NCI-H2227 (cell line): ENCODE results near the gene GALK2.

Source experiments
- DNase-seq: peaks from one replicate; lab custom pipeline; 2025; ENCODE audit not compliant: unreplicated experiment; lab: John Stamatoyannopoulos, UW

The GALK2 gene

DNA sequence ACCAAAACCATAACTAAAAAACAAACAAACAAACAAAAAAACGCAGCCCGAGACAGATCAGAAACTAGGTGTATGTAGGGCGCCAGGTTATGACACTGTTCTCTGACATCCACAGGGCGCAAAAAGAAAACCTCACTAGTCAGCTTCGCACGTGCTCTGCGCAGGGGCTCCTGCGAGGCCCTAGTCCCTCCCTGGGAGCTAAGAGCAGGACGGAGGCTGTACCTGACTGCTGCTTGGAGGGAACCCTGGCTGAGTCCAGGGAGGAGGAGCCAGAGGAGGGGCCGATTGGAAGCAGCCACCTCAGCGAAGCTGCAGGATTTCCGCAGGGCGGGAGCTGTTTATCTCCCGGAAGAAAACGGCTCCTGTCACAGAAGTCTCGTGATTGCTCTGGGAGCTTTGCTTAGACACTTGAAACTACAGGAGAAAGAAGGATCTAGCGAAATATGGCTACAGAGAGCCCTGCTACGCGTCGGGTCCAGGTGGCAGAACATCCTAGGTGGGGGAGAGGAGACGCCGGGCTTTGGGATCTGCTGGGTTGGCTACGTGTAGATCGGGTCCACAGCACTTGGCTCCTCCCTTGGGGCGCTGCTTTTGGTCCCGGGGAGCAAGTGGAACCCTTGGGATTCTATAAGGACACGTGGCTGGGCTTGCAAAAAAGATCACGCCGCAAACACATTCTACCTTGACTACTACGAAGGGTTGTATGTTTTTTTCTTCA lies at the start of gene GALK2:
Gene GALK2, plus strand, starts transcription at position 368 of the 718 bp plus-strand sequence. Its CDS starts 76 bp downstream, at position 444.
- peak; percentile 91 for DNase-seq

DNA sequence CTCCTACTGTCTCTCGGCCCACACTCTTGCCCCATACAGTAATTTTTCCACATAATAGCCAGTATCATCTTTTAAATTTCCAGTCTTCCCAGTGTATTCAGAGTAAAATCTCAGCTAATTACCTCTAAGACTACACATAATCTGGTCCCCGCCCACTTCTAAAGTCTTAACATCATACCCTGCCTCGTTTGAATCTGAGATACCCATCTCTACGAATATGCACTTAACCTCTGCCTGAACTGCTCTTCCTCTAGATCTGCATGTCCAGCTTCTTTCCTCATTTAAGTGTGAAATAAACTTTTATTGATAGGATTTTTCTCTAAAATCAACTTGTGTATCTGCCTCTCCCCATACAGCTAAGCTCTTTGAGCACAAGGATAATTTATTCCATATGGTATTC lies 49.2 kb upstream of the GALK2 start:
- no peak for DNase-seq

DNA sequence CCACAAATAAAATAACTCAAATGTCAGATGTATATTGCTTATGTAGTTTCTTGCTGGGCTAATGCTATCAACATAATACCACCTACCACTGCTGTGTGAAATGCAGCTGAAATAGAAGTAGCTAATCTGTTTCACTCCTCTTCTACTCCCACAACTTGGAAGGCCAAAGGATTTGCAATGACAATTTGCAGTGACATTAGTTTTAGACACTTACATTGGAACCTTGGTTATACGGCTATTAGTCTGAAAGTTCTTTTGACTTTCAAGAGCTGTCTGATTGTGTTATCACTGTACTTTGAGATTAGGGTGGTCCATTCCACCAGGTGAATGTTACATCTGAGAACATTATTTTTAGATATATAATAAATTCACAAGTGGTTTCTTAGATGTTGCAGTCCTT lies 48.1 kb upstream of the GALK2 start:
- no peak for DNase-seq

DNA sequence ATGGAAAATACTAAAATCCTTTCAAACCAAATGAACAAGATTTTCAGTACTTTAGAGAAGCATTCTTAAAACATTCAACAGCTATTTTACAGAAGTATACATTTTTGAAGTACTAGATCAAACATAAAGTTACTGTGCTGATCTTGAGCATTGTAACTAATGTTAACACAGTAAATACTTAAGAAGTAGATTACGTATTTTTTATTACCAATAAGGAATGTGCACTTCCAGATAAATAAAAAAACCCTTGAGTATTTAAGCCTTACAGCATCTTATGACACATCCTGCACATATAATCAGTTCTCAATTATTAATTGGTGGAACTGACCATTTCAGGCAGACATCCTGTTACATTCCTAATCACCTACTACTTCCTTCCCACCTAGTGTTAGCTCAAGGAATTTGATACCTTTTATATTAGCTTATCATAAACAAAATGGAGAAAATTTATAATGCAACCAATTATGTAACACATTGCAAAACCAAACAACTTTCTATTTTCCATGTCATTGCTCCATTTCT lies 47.4 kb upstream of the GALK2 start:
- DNase-seq, result no peak

DNA sequence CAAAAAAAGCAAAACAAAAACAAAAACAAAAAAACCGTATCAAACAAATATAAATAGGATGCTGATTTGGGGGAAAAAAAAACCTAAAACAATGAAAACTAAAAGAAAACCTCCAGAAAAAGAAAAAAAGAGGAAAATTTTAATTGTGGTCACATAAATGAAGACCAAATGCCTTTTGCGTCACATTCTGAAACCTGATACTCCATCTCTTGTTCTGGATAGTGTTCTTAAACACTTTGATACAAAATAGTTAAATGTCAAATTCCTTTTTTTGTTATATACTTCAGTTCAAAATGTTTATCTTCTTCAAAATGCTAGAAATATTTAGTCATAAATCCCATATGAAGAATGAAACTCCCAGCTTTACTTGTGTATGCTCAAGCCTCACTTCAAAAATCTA lies 45.7 kb upstream of the GALK2 start:
- no peak for DNase-seq

DNA sequence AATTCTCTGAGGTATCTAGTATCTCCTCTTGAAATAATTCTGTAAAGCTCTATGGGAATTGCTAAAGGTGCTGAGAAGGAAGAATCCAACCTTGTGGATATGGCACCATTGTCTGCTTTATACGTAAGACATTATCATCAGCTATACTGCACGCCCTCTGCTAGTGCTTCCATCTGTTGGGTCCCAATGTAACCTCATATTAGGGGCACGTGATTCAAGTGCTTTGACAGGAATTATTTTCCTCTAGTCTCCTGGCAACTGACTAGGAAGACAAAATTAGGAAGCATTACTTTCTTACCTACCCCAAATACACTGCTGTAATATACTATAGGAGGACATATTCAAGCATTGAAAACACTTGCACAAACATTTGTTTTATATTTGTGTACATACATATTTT lies 38.6 kb upstream of the GALK2 start:
- DNase-seq, result peak; percentile 43

DNA sequence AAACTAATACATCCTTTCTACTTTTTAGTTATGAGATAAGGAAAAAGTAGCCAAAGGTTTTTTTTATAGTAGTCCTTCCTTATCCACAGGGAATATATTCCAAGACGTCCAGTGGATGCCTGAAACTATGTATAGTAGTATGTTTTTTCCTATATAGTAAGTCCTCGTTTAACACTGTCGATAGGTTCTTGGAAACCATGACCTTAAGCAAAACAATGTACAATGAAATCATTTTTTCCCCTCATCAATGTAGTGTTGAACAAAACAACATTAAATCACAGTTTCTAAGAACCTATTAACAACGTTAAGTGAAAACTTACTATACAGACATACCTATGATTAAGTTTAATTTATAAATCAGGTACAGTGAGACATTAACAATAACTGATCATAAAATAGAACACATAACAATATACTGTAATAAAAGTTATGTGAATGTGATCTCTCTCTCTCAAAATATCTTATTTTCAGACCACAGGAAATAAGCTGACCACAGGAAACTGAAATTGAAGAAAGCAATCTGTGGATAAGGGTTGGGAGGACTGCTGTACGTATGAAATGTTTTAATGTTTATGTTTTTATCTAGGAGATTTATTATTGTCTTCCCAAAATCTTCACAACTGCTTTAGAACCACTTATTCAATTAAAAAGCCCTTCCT lies 35.2 kb upstream of the GALK2 start:
- DNase-seq, result no peak

DNA sequence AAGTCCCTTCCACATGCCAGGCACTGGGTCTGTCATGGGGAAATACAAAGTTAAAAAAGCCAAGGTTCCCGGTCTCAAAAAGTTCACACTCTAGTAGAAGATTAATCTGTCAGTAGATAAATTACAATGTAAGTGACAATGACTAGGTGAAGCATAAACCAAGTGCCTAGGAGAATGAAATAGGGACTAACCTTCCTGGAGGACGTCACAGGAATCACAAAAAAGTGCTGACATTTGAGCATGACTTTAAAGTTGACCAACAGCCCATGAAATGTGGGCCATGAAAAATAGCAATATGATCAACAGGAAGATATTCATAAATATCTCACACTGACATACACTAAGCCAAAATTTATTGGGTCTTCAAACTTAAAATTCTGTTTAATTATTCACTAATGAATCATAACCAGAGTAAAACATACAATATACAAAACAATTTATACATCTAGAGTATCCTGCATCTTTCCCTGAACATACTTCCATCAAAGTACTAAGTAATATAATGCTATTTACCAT lies 34.6 kb upstream of the GALK2 start:
- no peak for DNase-seq

DNA sequence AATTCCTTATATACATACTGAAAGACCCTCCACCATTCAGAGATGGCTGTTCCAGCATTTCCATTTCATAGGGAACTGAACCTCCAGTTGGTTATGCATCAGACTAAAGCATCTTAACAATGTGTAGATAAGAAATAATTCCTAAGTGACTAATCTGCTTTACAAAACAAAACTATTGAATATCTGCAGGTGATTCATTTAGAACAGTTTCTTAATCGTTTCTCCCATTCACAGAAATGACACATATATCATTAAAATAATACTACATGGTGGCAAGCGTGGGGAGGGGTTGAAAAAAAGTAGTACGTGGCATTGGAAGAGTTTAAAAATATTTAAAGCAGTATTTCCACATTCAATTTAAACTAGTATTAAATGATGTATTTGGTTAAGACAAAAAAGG lies 34.1 kb upstream of the GALK2 start:
- DNase-seq, result no peak

DNA sequence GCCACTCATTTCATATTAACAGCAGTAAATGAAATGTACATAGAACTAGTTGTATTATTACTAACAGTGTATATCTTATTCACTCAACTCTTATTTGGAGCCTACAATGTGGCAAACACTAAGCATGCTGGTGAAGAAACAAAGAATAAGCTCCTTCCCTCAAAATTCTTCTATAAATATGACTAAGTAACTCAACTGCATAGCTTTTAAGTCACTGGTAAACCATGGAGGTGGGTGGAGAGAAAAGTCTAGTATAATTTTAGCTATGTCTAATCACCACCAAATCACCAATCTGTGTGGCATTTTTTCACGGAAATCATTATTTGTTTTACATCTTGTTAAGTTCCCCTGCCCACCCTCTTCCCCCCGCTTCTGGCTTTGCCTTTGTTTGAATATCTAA lies 32.2 kb upstream of the GALK2 start:
- DNase-seq, result no peak

DNA sequence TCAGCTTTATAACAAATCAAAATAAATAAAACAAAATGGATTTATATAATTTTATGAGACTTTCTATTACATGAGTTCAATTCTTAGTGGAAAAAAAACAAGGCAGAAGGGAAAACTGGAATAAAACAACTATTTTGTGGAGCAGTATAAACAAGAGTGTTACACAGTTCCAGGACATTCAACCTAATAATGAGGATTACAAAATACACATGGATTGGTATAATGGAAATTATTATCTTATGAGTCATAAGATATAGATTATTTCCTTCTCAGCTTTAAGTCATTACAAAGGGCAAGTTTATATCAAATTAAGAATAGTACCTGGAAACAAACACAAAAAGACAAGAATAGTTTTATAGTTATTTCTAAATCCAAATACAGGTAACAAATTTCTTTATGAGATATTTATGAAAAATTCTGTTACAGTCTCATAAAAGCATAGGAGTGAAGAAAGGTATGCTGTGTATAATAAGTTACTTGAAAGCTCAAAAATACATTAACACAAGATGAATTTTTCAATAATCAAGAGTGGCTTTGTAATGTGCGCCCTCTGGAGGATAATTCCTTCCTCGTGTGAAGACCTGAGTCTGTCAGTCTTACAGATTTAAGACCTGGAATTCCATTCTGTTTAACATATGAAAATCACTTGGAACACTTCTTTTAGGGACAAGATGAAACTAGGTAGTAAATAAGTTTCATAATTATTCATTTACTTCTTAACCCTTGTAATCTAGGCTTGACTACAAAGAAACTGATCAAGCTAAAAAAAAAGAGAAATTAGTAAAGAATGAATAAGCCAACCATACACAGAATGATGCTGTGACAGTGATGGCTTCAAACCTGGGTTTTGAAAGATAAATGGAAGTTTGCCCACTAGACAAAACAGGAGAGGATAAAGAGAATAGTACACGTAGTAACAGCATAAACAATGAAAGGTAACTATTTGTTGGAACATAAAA lies 24.1 kb upstream of the GALK2 start:
- DNase-seq, result peak; percentile 44

DNA sequence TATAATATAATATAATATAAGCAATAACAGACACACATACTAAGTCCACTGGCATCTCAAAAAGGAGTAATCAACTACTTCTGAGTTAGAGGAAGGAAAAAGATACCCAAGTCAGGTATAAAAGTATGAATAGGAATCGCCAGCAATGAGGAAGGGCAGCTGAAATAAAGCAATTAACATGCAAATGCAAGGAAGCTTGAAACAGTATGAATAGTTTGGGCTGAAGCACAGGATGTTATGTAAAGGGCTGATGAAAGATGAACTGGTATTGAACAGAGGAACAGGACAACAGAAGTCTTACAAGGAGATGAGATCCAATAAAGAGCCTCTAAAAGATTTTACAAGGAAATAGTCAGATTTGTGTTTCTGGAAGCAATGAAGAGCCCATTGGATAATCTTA lies 21.7 kb upstream of the GALK2 start:
- no peak for DNase-seq

DNA sequence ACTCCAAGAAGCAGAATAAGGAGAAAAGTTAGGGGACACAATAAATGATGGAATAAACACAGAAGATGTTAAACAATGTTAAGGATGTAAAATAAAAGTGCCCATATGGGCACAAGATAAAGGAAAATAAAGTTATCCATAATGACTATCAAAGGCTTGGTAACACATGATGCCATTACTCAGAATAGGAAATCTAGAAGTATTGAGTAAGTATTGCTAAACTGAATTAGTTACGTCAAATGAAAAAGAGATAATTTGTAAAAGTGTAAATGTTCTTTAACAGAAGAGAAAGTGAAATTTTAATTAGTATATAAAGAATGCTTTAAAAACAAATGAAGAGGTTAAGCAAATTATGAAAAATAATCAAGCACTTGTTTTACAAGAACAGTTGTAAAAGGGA lies 21.3 kb upstream of the GALK2 start:
- no peak for DNase-seq

DNA sequence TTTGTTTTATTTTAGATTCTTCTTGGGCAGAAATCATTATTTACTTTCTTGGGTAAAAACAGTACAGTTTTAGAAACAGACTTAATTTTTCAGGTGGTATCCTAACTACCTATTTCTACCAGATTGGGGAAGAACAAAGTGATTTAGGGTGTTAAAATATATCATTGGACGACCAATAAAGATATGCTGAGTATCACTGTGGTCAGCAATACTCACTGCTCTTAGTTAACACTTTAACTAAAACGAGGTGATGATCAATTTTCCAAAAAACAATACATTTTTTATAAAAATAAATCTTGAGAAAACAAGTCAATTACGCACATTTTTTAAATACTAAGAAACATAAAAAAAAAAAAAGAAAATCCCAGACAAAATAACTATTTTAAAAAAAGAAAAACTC lies 18.2 kb upstream of the GALK2 start:
- DNase-seq, result no peak

DNA sequence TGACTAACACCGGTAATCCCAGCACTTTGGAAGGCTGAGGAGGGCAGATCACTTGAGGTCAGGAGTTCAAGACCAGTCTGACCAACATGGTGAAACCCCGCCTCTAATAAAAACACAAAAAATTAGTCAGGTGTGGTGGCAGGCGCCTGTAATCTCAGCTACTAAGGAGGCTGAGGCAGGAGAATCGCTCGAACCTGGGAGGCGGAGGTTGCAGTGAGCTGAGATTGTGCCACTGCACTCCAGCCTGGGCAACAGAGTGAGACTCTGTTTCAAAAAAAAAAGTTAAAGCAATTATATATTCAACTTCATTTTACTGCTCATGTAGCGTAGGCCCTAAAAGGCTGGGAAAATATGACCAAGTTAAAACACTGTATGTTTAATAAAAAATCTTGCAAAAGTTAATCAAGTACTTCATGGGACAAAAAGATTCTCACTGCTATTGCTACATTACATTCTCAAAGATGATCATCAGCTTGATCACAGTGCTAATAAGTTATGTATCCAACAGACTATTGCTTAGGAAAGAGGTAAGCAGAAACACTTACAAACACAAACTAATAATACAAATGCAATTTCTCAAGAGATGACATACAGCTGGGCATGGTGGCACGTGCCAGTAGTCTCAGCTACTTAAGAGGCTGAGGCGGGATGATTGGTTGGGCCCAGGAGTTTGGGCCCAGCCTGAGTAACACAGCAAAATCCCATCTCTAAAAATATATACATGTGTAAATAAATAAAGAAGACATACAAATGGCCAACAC lies 17.3 kb upstream of the GALK2 start:
- DNase-seq, result no peak

DNA sequence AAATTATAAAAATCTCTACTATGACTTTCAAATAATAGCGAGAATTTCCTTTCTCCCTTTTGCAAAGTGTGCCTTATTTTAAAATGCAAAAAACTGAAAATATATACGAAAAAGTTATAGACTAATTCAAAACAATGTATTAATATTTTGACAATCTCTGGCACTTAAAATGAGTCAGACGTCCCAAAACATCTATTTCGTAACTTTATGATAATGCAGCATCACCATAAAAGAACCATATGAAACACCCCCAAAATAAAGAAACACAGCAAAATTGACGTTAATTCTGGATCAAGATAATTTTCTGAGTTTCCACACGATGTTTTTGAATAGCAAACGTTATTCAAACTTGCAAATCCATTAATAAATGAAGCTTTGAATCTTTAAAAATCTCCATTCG lies 15.7 kb upstream of the GALK2 start:
- DNase-seq, result no peak

DNA sequence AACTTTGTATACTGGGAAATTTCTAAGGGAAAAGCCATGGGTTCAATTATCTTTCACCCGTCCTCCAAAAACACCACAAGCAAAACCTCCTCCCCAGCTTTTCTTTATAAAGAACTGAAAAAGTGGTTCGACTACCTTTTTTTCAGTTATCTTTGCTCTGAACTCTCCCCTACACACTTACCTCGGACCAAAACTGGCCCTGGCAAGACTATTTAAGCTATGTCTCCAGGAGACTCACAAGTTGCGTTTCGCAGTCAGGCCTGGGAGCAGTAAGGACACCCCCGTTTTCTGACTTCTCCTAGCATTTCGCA lies 15.3 kb upstream of the GALK2 start:
- DNase-seq, result no peak

DNA sequence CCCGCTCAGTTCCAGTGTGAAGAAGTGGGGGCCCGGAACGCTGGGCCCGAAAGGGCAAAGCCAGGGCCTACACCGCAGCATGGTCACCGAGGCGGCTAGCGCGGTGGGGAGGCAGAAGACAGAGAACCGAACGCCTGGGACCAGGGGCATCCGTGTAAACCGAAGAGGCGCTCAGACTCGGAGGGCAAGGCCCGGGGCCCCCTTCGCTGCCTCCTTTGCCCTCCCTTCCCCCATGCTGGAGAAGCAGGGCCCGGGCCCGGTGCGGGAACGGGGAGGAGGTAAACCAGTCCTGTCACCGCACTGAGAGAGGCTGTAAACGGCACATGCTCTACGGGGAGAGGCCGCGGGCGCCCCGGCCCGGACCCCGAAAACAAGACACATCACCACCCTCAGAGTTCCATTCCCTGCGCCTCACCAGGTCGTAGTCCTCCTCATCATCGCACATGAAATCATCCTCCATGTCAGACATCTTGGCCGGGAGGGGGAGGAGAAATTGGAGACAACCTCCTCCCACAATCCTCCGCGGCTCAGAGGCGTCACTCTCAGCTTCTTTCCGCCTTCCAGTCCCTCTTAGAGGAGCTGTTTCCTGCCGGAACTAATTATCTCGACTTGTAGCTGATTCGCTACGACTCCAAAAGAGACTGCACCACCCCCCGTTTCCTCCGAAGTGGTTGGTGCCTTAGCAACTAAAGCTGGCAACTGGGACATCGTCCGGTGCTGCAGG lies 14.8 kb upstream of the GALK2 start, which contains the start of gene COPS2:
Gene COPS2, minus strand, starts transcription at position 490 of the 724 bp plus-strand sequence. Its CDS starts 21 bp downstream, at position 469.
- DNase-seq, result peak; percentile 95

DNA sequence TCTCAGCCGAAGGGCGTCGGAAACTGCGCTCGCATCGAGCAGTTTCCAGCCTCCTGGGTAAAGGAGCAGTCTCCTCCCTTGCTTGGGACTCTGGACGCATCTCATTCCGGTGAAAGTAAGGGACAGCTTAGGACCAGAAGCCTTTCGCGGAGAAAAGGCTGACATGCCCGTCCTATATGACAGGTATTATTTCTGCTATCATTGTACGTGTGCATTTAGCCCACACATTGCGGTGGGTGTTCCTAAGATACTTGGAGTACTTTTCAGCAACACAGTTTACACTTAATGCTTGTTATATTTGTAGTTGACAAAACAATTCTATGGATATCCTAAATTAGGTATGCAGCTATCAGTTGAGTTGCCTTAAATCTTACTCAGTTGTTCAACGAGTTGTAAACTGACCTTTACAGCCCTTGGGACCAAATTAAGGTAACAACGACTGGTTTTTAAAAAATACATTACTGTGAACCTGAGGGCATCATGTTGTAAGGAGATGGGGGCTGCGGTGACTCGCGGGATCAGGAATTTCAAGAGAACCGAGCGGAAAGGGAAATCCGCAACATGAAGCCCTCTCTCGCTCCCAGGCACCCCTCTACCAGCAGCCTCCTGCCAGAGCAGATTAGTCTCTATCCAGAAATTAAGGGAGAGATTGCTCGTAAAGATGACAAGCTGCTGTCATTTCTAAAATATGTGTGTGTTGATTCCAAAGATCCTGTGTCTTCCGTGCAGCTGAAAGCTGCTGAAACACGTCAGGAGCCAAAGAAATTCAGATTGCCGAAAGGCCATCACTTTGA lies 14.0 kb upstream of the GALK2 start:
- DNase-seq, result peak; percentile 1
